GM12878 (cell line): ENCODE measurements around the gene FAM171A1. TPM values are rescaled to one million over a fixed set of nuclear protein-coding genes. Genes with fewer than 3 reads are reported as not detected.

Source experiments
- ATAC-seq: fragments of 200-7000 bp; cut with Tn5 transposase; 3 replicates; pipeline ENCODE4 v1.9.1; 2020; ENCODE audit warnings: mild to moderate bottlenecking, moderate library complexity
- BruUV-seq: library from RNA; stranded (reverse); fragments of 400-500 nt; replicated peaks from 2 replicates; lab custom pipeline; 2021; lab: Mats Ljungman, UMichigan
- CTCF ChIA-PET: fragments of 300-600 bp; sonication (Branson Sonifier 250); formaldehyde crosslinking; extraction: SDS; loops from one replicate; lab custom pipeline; 2021; ENCODE audit warnings: inconsistent platforms; lab: Yijun Ruan, JAX
- POLR2A ChIA-PET: fragments of 350-600 bp; formaldehyde crosslinking; extraction: SDS; loops from one replicate; lab custom pipeline; 2021; ENCODE audit warnings: inconsistent platforms; lab: Charles Lee
- RAD21 ChIA-PET: fragments of 300-600 bp; sonication (Branson Sonifier 250); formaldehyde crosslinking; loops from one replicate; lab custom pipeline; 2023; ENCODE audit warnings: antibody characterized with exemption; ENCODE audit not compliant: unreplicated experiment; lab: Charles Lee
- SMC1A ChIA-PET: fragments of 300-600 bp; sonication (Branson Sonifier 250); formaldehyde crosslinking; loops from one replicate; lab custom pipeline; 2023; ENCODE audit not compliant: unreplicated experiment, uncharacterized antibody; lab: Charles Lee
- DNase-seq: peaks from one replicate; pipeline ENCODE4 v3.0.0-alpha.2; 2011; ENCODE audit warnings: low read depth, low spot score
- FAIRE-seq: peaks from 3 replicates; lab custom pipeline; 2011; peaks lifted over from hg19 to GRCh38; lab: Jason Lieb, UNC
- H2AFZ ChIP-seq: 2 replicates; pipeline ENCODE4 v1.6.0; 2011; ENCODE audit warnings: low read depth, low read length, control low read depth; ENCODE audit not compliant: control insufficient read depth
- H3K27ac ChIP-seq: 2 replicates; pipeline ENCODE4 v1.5.1; 2011; ENCODE audit warnings: control low read depth; ENCODE audit not compliant: control insufficient read depth, insufficient read depth
- H3K27me3 ChIP-seq, 2 experiments: replicated peaks in 1 of 2; 2 replicates each; pipeline versions ENCODE4 v1.6.0 to v1.6.1; 2011; ENCODE audit warnings: low read length in 1 of 2; ENCODE audit not compliant: control insufficient read depth in 2 of 2, insufficient read depth in 2 of 2
- H3K36me3 ChIP-seq, 2 experiments: 2 replicates each; pipeline ENCODE4 v1.5.1; 2011; ENCODE audit warnings: low read length in 1 of 2; ENCODE audit not compliant: control insufficient read depth in 2 of 2, insufficient read depth in 2 of 2
- H3K4me1 ChIP-seq: 2 replicates; pipeline ENCODE4 v1.6.1; 2011; ENCODE audit warnings: mild to moderate bottlenecking, low read length, moderate library complexity, mixed read lengths; ENCODE audit not compliant: control insufficient read depth, insufficient read depth
- H3K4me2 ChIP-seq: 2 replicates; pipeline ENCODE4 v1.6.0; 2011; ENCODE audit warnings: control low read depth; ENCODE audit not compliant: control insufficient read depth, insufficient read depth
- H3K4me3 ChIP-seq: fragments of 200-600 bp; sonication (generic); 2 replicates; pipeline ENCODE4 v1.5.1; 2016
- H3K79me2 ChIP-seq: 2 replicates; pipeline ENCODE4 v1.6.0; 2011; ENCODE audit warnings: low read length; ENCODE audit not compliant: control insufficient read depth, insufficient read depth
- H3K9ac ChIP-seq: 2 replicates; pipeline ENCODE4 v1.8.0; 2011; ENCODE audit warnings: low read length, control low read depth, mixed read lengths; ENCODE audit not compliant: control insufficient read depth, insufficient read depth
- H3K9me3 ChIP-seq: replicated peaks from 3 replicates; pipeline ENCODE4 v1.5.1; 2011; ENCODE audit warnings: mild to moderate bottlenecking, low read length; ENCODE audit not compliant: control insufficient read depth, insufficient read depth
- H4K20me1 ChIP-seq: 2 replicates; pipeline ENCODE4 v1.6.0; 2011; ENCODE audit not compliant: control insufficient read depth, insufficient read depth
- ATF7 ChIP-seq: fragments of 450-650 bp; IDR thresholded peaks from 2 replicates; pipeline ENCODE4 v1.6.1; 2016; ENCODE audit warnings: low read depth, mild to moderate bottlenecking
- BCLAF1 ChIP-seq: fragments of 450-650 bp; IDR thresholded peaks from 2 replicates; pipeline ENCODE4 v1.6.1; 2017; ENCODE audit warnings: antibody characterized with exemption, mild to moderate bottlenecking, moderate library complexity
- EZH2 ChIP-seq: IDR thresholded peaks from 2 replicates; pipeline ENCODE4 v1.6.1; 2012; ENCODE audit warnings: low read depth, mild to moderate bottlenecking, control low read depth, inconsistent platforms, low read length, borderline replicate concordance; ENCODE audit not compliant: control insufficient read depth
- POLR2AphosphoS2 ChIP-seq: IDR thresholded peaks from 2 replicates; pipeline ENCODE4 v1.6.1; 2011; ENCODE audit warnings: low read depth, mild to moderate bottlenecking, low read length, improper control_type of control experiment, moderate library complexity
- POU2F2 ChIP-seq: IDR thresholded peaks from 3 replicates; pipeline ENCODE4 v1.6.1; 2011; ENCODE audit warnings: low read depth, mild to moderate bottlenecking, low read length, borderline replicate concordance
- RAD21 ChIP-seq: IDR thresholded peaks from 2 replicates; pipeline ENCODE4 v1.6.1; 2011; ENCODE audit warnings: mild to moderate bottlenecking, low read depth, low read length, moderate library complexity; ENCODE audit not compliant: insufficient read depth
- SMC3 ChIP-seq: IDR thresholded peaks from 2 replicates; pipeline ENCODE4 v1.6.1; 2011; ENCODE audit warnings: low read length, improper control_type of control experiment, borderline replicate concordance
- ZBED1 ChIP-seq: IDR thresholded peaks from 2 replicates; pipeline ENCODE4 v1.6.1; 2016; ENCODE audit warnings: borderline replicate concordance
- ZBTB40 ChIP-seq: fragments of 450-650 bp; IDR thresholded peaks from 2 replicates; pipeline ENCODE4 v1.6.1; 2016; ENCODE audit warnings: mild to moderate bottlenecking, moderate library complexity, borderline replicate concordance
- ZZZ3 ChIP-seq: IDR thresholded peaks from 2 replicates; pipeline ENCODE4 v1.6.1; 2011; ENCODE audit warnings: low read depth; ENCODE audit not compliant: control insufficient read depth, insufficient read length
- WGBS: methylation state at CpG from one replicate; pipeline ENCODE4 v1.1.6; 2016; ENCODE audit warnings: low lambda C conversion rate; ENCODE audit not compliant: insufficient replicate concordance, insufficient coverage; ENCODE audit errors: missing lambda C conversion rate; 5-methylcytosine and 5-hydroxymethylcytosine counted together
- in situ Hi-C: fragments of 300-500 bp; cut with MboI; formaldehyde crosslinking; loops from 9 replicates; pipeline ENCODE4 v1.14.3; 2018; ENCODE audit warnings: mixed read lengths
- intact Hi-C: fragments of 100-400 bp; cut with micrococcal nuclease; formaldehyde crosslinking; loops from one replicate; pipeline ENCODE4 v1.14.2; 2022; ENCODE audit not compliant: unreplicated experiment
- polyA plus RNA-seq, 11 experiments: library from polyadenylated mRNA; depleted of rRNA in 4 of 11; unstranded in 6 of 11; stranded (reverse) in 5 of 11; fragments of >200 nt; fragmentation: Nextera tagmentation in 4 of 11; fragmentation: Illumina TruSeq in 1 of 11; extraction: Ambion mirVana in 4 of 11; extraction: Trizol in 1 of 11; gene quantifications; 1 replicate in 1 of 11; 2 replicates in 10 of 11; pipeline versions ENCODE4 v1.2.1 to v1.2.3, GENCODE V29; 2011 to 2016; ENCODE audit warnings: inconsistent platforms in 2 of 11, missing spikeins in 2 of 11, low read depth in 1 of 11
- total RNA-seq, 4 experiments: library from RNA; depleted of rRNA in 3 of 4; stranded (reverse); fragments of >200 nt in 3 of 4; fragmentation: Illumina TruSeq in 1 of 4; extraction: Trizol in 1 of 4; gene quantifications; 2 replicates each; pipeline versions ENCODE4 v1.2.1 to v1.2.3, GENCODE V29; 2013 to 2021

The FAM171A1 gene
- total and polyA plus RNA-seq, 10 of the 15 experiments (the other 5 are each of a cell fraction or from before 2014, with no cell fraction given): 0.05 to 0.28 (median 0.10) TPM; not detected in 1

GRCh38 chr10:15262036-15262713 lies 108.9 kb downstream of the FAM171A1 start (continued):
- TF ChIP-seq EZH2 (no peak), POLR2AphosphoS2 (no peak), ATF7 (no peak)

GRCh38 chr10:15259136-15259535 lies 112.0 kb downstream of the FAM171A1 start:
- ChIA-PET SMC1A (no interaction called here), RAD21 (no interaction called here), POLR2A (no interaction called here), CTCF (no interaction called here)
- H3K9ac ChIP-seq: no peak overlapping the region
- no peaks in the 10 kb centered on the region for H3K79me2 ChIP-seq
- no peaks in the 10 kb centered on the region for H3K9me3 ChIP-seq
- H3K27ac ChIP-seq: no peak overlapping the region
- peaks cover 5% of the 10 kb centered on the region for H3K4me1 ChIP-seq
- 41% methylated on average over 2 of the region's 2 CpGs for WGBS
- H3K4me3 ChIP-seq: no peak overlapping the region
- DNase-seq (no peak), FAIRE-seq (no peak), ATAC-seq (no peak)
- no peaks in the 10 kb centered on the region for H4K20me1 ChIP-seq
- no peaks in the 10 kb centered on the region for H3K36me3 ChIP-seq
- BruUV-seq: no TSS peak
- no peak overlapping the region for H2AFZ ChIP-seq
- peaks cover 0 to 2% of the 10 kb centered on the region in 2 experiments; a peak in 2 of 4 replicates for H3K27me3 ChIP-seq
- in situ Hi-C loops (no loop called here), intact Hi-C loops (no loop called here)
- no peak for TF ChIP-seq RAD21
- TF ChIP-seq ZBED1: no peak
- no peak for TF ChIP-seq ZZZ3
- no peak for TF ChIP-seq POU2F2
- TF ChIP-seq ZBTB40: no peak
- no peak for TF ChIP-seq SMC3
- TF ChIP-seq BCLAF1: no peak
- no peak overlapping the region for H3K4me2 ChIP-seq
